CD4-positive, CD25-positive, alpha-beta regulatory T cell (primary cell): ENCODE results near the gene C3orf70. TPM values are rescaled to one million over a fixed set of nuclear protein-coding genes. Genes with fewer than 3 reads are reported as not detected.

Source experiments
- ATAC-seq, 2 donors: fragments of 150-1000 bp; cut with Tn5 transposase; one replicate each; pipeline ENCODE4 v1.10.0; 2021; ENCODE audit warnings: low read depth in 2 of 2, moderate number of reproducible peaks in 2 of 2, moderate library complexity in 1 of 2
- DNase-seq, 3 donors: peaks; one replicate each; pipeline versions ENCODE4 v3.0.0 to v3.0.0-alpha.2; 2012 to 2022; ENCODE audit warnings: mixed read lengths in 1 of 3
- H3K27ac ChIP-seq: one replicate; pipeline ENCODE4 v1.7.0; 2013; ENCODE audit warnings: mild to moderate bottlenecking, low read length; ENCODE audit not compliant: insufficient read depth, poor library complexity, severe bottlenecking
- H3K27me3 ChIP-seq: one replicate; pipeline ENCODE4 v1.7.0; 2013; ENCODE audit warnings: low read length; ENCODE audit not compliant: control insufficient read depth, insufficient read depth
- H3K36me3 ChIP-seq: one replicate; pipeline ENCODE4 v1.7.0; 2013; ENCODE audit warnings: mild to moderate bottlenecking, low read length, moderate library complexity; ENCODE audit not compliant: control insufficient read depth, insufficient read depth
- H3K4me1 ChIP-seq: 2 replicates; pipeline ENCODE4 v1.7.0; 2013; ENCODE audit warnings: mild to moderate bottlenecking, low read length; ENCODE audit not compliant: insufficient read depth, control insufficient read depth, poor library complexity, severe bottlenecking
- H3K4me3 ChIP-seq: one replicate; pipeline ENCODE4 v1.7.0; 2013; ENCODE audit warnings: low read depth, mild to moderate bottlenecking, low read length, moderate library complexity
- H3K9me3 ChIP-seq, 2 experiments: 1 replicate in 1 of 2; 2 replicates in 1 of 2; pipeline ENCODE4 v1.7.0; 2013; ENCODE audit warnings: low read length in 2 of 2, mild to moderate bottlenecking in 1 of 2, moderate library complexity in 1 of 2; ENCODE audit not compliant: control insufficient read depth in 2 of 2
- H3K27ac Mint-ChIP-seq, 3 donors: one replicate each; pipeline ENCODE4 v1.8.0; 2020 to 2022; ENCODE audit warnings: mild to moderate bottlenecking in 3 of 3, mixed read lengths in 3 of 3, moderate library complexity in 2 of 3
- H3K27me3 Mint-ChIP-seq: one replicate; pipeline ENCODE4 v1.8.0; 2022; ENCODE audit warnings: mild to moderate bottlenecking, mixed read lengths
- H3K36me3 Mint-ChIP-seq: one replicate; pipeline ENCODE4 v1.8.0; 2020; ENCODE audit warnings: mixed read lengths
- H3K4me1 Mint-ChIP-seq, 4 donors: one replicate each; pipeline ENCODE4 v1.8.0; 2020 to 2022; ENCODE audit warnings: mixed read lengths in 4 of 4, mild to moderate bottlenecking in 1 of 4
- H3K4me3 Mint-ChIP-seq, 4 donors: one replicate each; pipeline ENCODE4 v1.8.0; 2020 to 2022; ENCODE audit warnings: mild to moderate bottlenecking in 4 of 4, mixed read lengths in 4 of 4, moderate library complexity in 3 of 4
- H3K9me3 Mint-ChIP-seq, 7 donors: one replicate each; pipeline ENCODE4 v1.8.0; 2020 to 2022; ENCODE audit warnings: mixed read lengths in 7 of 7, mild to moderate bottlenecking in 3 of 7, moderate library complexity in 2 of 7
- polyA plus RNA-seq, 4 donors: library from polyadenylated mRNA; unstranded; fragments of 300-500 nt; fragmentation: Illumina TruSeq; gene quantifications; one replicate each; pipeline ENCODE4 v1.2.3, GENCODE V29; 2021
- total RNA-seq: library from RNA; stranded (reverse); gene quantifications from one replicate; pipeline ENCODE4 v1.2.3, GENCODE V29; 2022

C3orf70 gene
- total and polyA plus RNA-seq, 5 donors from 2014 or later: not detected

DNA sequence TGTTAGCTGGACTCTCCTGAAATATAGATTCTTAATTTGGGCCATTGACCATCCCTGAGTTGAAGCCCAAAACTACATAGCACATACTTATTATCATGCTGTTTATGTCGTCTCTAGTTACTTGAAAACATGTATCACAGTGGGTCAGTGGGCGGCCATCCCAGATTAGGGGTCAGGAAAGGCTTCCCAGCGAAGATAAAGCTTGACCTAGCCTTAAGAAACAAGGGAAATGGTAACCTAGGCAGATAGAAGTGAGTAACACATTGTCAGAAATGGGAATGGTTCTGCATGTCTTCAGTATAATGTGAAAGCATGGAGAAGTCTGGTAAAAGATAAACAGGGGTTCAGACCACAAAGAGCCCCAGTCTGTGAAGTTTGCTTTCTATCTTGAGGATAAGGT, 124.7 kb downstream of the C3orf70 start:
- DNase-seq (no peak), ATAC-seq (no peak)
- H3K36me3 ChIP-seq: peaks cover 40% of the 10 kb centered on the region
- H3K27ac ChIP-seq: no peak overlapping the region
- Mint-ChIP-seq H3K4me3 (no peak overlapping the region), H3K27ac (no peak overlapping the region), H3K9me3 (peaks cover 0 to 3% (median 0%) of the 10 kb centered on the region in 7 donors), H3K36me3 (peaks cover 65% of the 10 kb centered on the region), H3K4me1 (peaks cover 0 to 4% (median 0%) of the 10 kb centered on the region in 4 donors), H3K27me3 (no peaks in the 10 kb centered on the region)
- H3K4me1 ChIP-seq: no peaks in the 10 kb centered on the region
- H3K9me3 ChIP-seq: no peaks in the 10 kb centered on the region
- no peak overlapping the region for H3K4me3 ChIP-seq
- no peaks in the 10 kb centered on the region for H3K27me3 ChIP-seq

Other genes starting within 250 kb of the C3orf70 start
- 0.30 TPM for gene EHHADH, start 101.0 kb upstream of the C3orf70 start, total RNA-seq
- gene EHHADH, start 101.0 kb upstream of the C3orf70 start, polyA plus RNA-seq: under 1 TPM; 0.34 to 0.86 (median 0.63) TPM
- gene MAP3K13, start 210.1 kb upstream of the C3orf70 start, total RNA-seq: 3.7 TPM
- 10 to 100 TPM; 17.7 to 29.7 (median 22.3) TPM for gene MAP3K13, start 210.1 kb upstream of the C3orf70 start, polyA plus RNA-seq